ENCODE measurements around the gene COL18A1.
"Not testable (repeated sequence)": the region's sequence is repeated elsewhere in the genome, so short reads cannot be mapped to it uniquely, and the experiment has no call there.

Gene COL18A1

GRCh38 chr21:45441431-45442255 lies 36.7 kb downstream of the COL18A1 start:
- no peak for DNase-seq (ENCODE audit: low read depth in 2 of 2)

GRCh38 chr21:45442276-45442675 lies 37.3 kb downstream of the COL18A1 start:
- DNase-seq (ENCODE audit: low read depth in 2 of 2) = no peak

- DNase-seq (ENCODE audit: low read depth in 2 of 2) = not testable (repeated sequence)
These were observed 38.0 kb downstream of the COL18A1 start for GRCh38 chr21:45442686-45443594.

- DNase-seq (ENCODE audit: low read depth in 2 of 2) = no peak
These were observed 38.7 kb downstream of the COL18A1 start for GRCh38 chr21:45443595-45444181.

- DNase-seq (ENCODE audit: low read depth in 2 of 2) = no peak
These were observed 39.4 kb downstream of the COL18A1 start for GRCh38 chr21:45444385-45444784.

- DNase-seq (ENCODE audit: low read depth in 2 of 2) = no peak
These were observed 40.4 kb downstream of the COL18A1 start for GRCh38 chr21:45445369-45445768.

GRCh38 chr21:45447821-45448220 lies 42.9 kb downstream of the COL18A1 start:
- DNase-seq (ENCODE audit: low read depth in 2 of 2) = no peak

GRCh38 chr21:45448283-45448809 lies 43.4 kb downstream of the COL18A1 start:
- DNase-seq (ENCODE audit: low read depth in 2 of 2) = no peak

GRCh38 chr21:45448810-45449657 lies 44.1 kb downstream of the COL18A1 start:
- DNase-seq (ENCODE audit: low read depth in 2 of 2) = no peak

GRCh38 chr21:45449658-45450422 lies 44.9 kb downstream of the COL18A1 start:
- DNase-seq (ENCODE audit: low read depth in 2 of 2) = no peak

GRCh38 chr21:45450423-45451090 lies 45.6 kb downstream of the COL18A1 start:
- no peak for DNase-seq (ENCODE audit: low read depth in 2 of 2)

GRCh38 chr21:45451091-45451740 lies 46.3 kb downstream of the COL18A1 start:
- DNase-seq (ENCODE audit: low read depth in 2 of 2) = no peak

- no peak for DNase-seq (ENCODE audit: low read depth in 2 of 2)
These were observed 46.8 kb downstream of the COL18A1 start for GRCh38 chr21:45451771-45452182.

- DNase-seq (ENCODE audit: low read depth in 2 of 2) = no peak
These were observed 47.8 kb downstream of the COL18A1 start for GRCh38 chr21:45452696-45453307.

- no peak for DNase-seq (ENCODE audit: low read depth in 2 of 2)
These were observed 48.5 kb downstream of the COL18A1 start for GRCh38 chr21:45453308-45453950.

- no peak for DNase-seq (ENCODE audit: low read depth in 2 of 2)
These were observed 49.3 kb downstream of the COL18A1 start for GRCh38 chr21:45454060-45454925.

- no peak for DNase-seq (ENCODE audit: low read depth in 2 of 2)
These were observed 50.1 kb downstream of the COL18A1 start for GRCh38 chr21:45454926-45455673.
